ENCODE measurements around the gene ARL10. TPM values are rescaled to one million over a fixed set of nuclear protein-coding genes. Genes with fewer than 3 reads are reported as not detected.
A peak's percentile ranks its signal among the peaks of the same experiment; 100 is the strongest.

Gene ARL10
- total RNA-seq, 2 donors from 2014 or later = 10.2 to 11.4 TPM

- peaks cover 3% of the 10 kb centered on the region for H3K4me1 Mint-ChIP-seq
- Histone ChIP-seq H3K27ac (ENCODE audit: low read depth, low read length) (no peak overlapping the region), H3K4me3 (ENCODE audit: low read length) (peak overlapping the region; percentile 83), H3K36me3 (ENCODE audit: control insufficient read depth, insufficient read depth, low read length) (peaks cover 12% of the 10 kb centered on the region), H3K4me1 (ENCODE audit: control insufficient read depth, insufficient read depth, low read length) (peaks cover 2% of the 10 kb centered on the region), H3K27me3 (ENCODE audit: control insufficient read depth, insufficient read depth, low read length, poor library complexity, severe bottlenecking) (peaks cover 43% of the 10 kb centered on the region), H3K9ac (ENCODE audit: extremely low read depth, low read length, poor library complexity, severe bottlenecking) (peak overlapping the region; percentile 8), H3K9me3 (ENCODE audit: control insufficient read depth, low read length) (no peaks in the 10 kb centered on the region)
- peak; percentile 83 for DNase-seq
- H3K36me3 Mint-ChIP-seq (ENCODE audit: low read depth) = peaks cover 17% of the 10 kb centered on the region
- TF ChIP-seq, protein P1, sequence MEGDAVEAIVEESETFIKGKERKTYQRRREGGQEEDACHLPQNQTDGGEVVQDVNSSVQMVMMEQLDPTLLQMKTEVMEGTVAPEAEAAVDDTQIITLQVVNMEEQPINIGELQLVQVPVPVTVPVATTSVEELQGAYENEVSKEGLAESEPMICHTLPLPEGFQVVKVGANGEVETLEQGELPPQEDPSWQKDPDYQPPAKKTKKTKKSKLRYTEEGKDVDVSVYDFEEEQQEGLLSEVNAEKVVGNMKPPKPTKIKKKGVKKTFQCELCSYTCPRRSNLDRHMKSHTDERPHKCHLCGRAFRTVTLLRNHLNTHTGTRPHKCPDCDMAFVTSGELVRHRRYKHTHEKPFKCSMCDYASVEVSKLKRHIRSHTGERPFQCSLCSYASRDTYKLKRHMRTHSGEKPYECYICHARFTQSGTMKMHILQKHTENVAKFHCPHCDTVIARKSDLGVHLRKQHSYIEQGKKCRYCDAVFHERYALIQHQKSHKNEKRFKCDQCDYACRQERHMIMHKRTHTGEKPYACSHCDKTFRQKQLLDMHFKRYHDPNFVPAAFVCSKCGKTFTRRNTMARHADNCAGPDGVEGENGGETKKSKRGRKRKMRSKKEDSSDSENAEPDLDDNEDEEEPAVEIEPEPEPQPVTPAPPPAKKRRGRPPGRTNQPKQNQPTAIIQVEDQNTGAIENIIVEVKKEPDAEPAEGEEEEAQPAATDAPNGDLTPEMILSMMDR (conservative IDR thresholded peaks at IDR 0.05) = no peak
- no peak overlapping the region for H3K27ac Mint-ChIP-seq
- peaks cover 57% of the 10 kb centered on the region for H3K27me3 Mint-ChIP-seq (ENCODE audit: insufficient read depth)
- WGBS, 2 experiments (ENCODE audit: insufficient coverage in 1 of 2, insufficient read length in 1 of 2) = 40% methylated on average over 31 to 38 of the region's 38 CpGs
- peak overlapping the region; percentile 53 for H3K4me3 Mint-ChIP-seq
- no peaks in the 10 kb centered on the region for H3K9me3 Mint-ChIP-seq
Observed at GRCh38 chr5:176366232-176366894, 1.1 kb downstream of the ARL10 start.

- WGBS, 2 experiments (ENCODE audit: insufficient coverage in 1 of 2, insufficient read length in 1 of 2) = 93 to 97% methylated on average over 3 to 12 of the region's 13 CpGs
- Histone ChIP-seq H3K36me3 (ENCODE audit: control insufficient read depth, insufficient read depth, low read length) (peaks cover 12% of the 10 kb centered on the region), H3K9me3 (ENCODE audit: control insufficient read depth, low read length) (no peaks in the 10 kb centered on the region), H3K4me3 (ENCODE audit: low read length) (no peak overlapping the region), H3K27me3 (ENCODE audit: control insufficient read depth, insufficient read depth, low read length, poor library complexity, severe bottlenecking) (peaks cover 26% of the 10 kb centered on the region), H3K4me1 (ENCODE audit: control insufficient read depth, insufficient read depth, low read length) (peaks cover 2% of the 10 kb centered on the region), H3K9ac (ENCODE audit: extremely low read depth, low read length, poor library complexity, severe bottlenecking) (no peak overlapping the region), H3K27ac (ENCODE audit: low read depth, low read length) (no peak overlapping the region)
- Mint-ChIP-seq H3K4me3 (no peak overlapping the region), H3K36me3 (ENCODE audit: low read depth) (peaks cover 18% of the 10 kb centered on the region), H3K9me3 (no peaks in the 10 kb centered on the region), H3K27ac (no peak overlapping the region), H3K4me1 (no peaks in the 10 kb centered on the region), H3K27me3 (ENCODE audit: insufficient read depth) (peaks cover 36% of the 10 kb centered on the region)
- TF ChIP-seq, protein P1 (conservative IDR thresholded peaks at IDR 0.05) = no peak
- DNase-seq = no peak
Observed at GRCh38 chr5:176368726-176369125, 3.4 kb downstream of the ARL10 start.

DNA sequence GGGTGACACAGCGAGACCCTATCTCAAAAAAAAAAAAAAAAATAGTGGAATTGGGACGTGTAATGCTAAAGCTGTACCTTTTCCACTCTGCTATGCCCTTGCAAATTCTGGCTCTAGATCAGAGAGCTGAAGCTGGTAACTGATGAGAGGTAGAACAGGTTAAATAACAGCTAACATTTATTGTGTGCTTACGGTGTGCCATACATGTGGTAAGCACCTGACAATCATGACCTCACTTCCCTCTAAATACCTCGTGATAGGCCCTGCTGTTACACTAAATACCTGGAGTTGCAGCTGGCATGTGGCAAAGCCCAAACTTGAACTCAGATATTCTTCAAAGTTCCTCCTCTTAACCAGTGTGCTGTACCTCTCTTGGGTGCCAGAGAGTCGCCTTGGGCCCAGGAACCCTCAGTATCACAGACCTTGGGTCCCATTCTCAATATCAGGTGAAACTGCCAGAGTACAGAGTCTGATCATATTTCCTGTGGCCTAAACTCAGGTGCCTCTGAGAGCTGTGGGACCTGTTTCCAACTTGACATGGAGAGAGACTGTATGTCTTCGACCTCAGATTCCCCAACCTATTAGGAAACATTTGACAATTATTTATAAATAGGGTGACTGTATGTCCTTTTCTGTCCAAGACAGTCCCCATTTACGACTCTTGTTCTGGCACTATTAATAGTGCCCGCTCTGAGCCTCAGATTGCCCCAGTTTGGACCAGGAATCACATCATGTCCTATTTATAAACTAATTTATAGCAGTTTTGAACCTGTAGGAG lies 4.8 kb downstream of the ARL10 start:
- 89 to 93% methylated on average over 6 to 8 of the region's 8 CpGs for WGBS, 2 experiments (ENCODE audit: insufficient coverage in 1 of 2, insufficient read length in 1 of 2)
- Histone ChIP-seq H3K9ac (ENCODE audit: extremely low read depth, low read length, poor library complexity, severe bottlenecking) (no peak overlapping the region), H3K27me3 (ENCODE audit: control insufficient read depth, insufficient read depth, low read length, poor library complexity, severe bottlenecking) (peaks cover 12% of the 10 kb centered on the region), H3K27ac (ENCODE audit: low read depth, low read length) (no peak overlapping the region), H3K4me3 (ENCODE audit: low read length) (no peak overlapping the region), H3K9me3 (ENCODE audit: control insufficient read depth, low read length) (no peaks in the 10 kb centered on the region), H3K36me3 (ENCODE audit: control insufficient read depth, insufficient read depth, low read length) (peaks cover 12% of the 10 kb centered on the region), H3K4me1 (ENCODE audit: control insufficient read depth, insufficient read depth, low read length) (peaks cover 2% of the 10 kb centered on the region)
- Mint-ChIP-seq H3K36me3 (ENCODE audit: low read depth) (peaks cover 18% of the 10 kb centered on the region), H3K27ac (no peak overlapping the region), H3K4me3 (no peak overlapping the region), H3K9me3 (no peaks in the 10 kb centered on the region), H3K4me1 (no peaks in the 10 kb centered on the region), H3K27me3 (ENCODE audit: insufficient read depth) (peaks cover 22% of the 10 kb centered on the region)
- TF ChIP-seq, protein P1 (conservative IDR thresholded peaks at IDR 0.05) = no peak
- DNase-seq = no peak
